ENCODE measurements around the gene DNAJC27.

The DNAJC27 gene

GRCh38 chr2:24925815-24926214, 45.9 kb downstream of the DNAJC27 start:
- no peak for DNase-seq

GRCh38 chr2:24924732-24925131, 47.0 kb downstream of the DNAJC27 start:
- DNase-seq: no peak

GRCh38 chr2:24924266-24924665, 47.5 kb downstream of the DNAJC27 start:
- DNase-seq: no peak

GRCh38 chr2:24923106-24923505, 48.6 kb downstream of the DNAJC27 start:
- no peak for DNase-seq

- no peak for DNase-seq
Observed at GRCh38 chr2:24922556-24922955, 49.2 kb downstream of the DNAJC27 start.

GRCh38 chr2:24920809-24921441, 50.8 kb downstream of the DNAJC27 start:
- peak; percentile 37 to 39 for DNase-seq

GRCh38 chr2:24920098-24920808, 51.5 kb downstream of the DNAJC27 start, which contains the start of gene ADCY3:
Gene ADCY3, minus strand, starts transcription at chr2:24920237. Its CDS starts 1,250 bp downstream, at chr2:24918987.
- peak; percentile 13 to 52 for DNase-seq

- DNase-seq: no peak
Observed at GRCh38 chr2:24919506-24920097, 52.2 kb downstream of the DNAJC27 start.

GRCh38 chr2:24919037-24919505, 52.7 kb downstream of the DNAJC27 start:
- peak in 1 of 2 experiments; percentile 19 for DNase-seq

- no peak for DNase-seq
Observed at GRCh38 chr2:24918326-24919036, 53.3 kb downstream of the DNAJC27 start.

- DNase-seq: no peak
Observed at GRCh38 chr2:24917731-24918325, 53.9 kb downstream of the DNAJC27 start.

- DNase-seq: no peak
Observed at GRCh38 chr2:24917086-24917485, 54.7 kb downstream of the DNAJC27 start.

GRCh38 chr2:24915796-24916195, 56.0 kb downstream of the DNAJC27 start:
- DNase-seq: no peak

- DNase-seq: no peak
Observed at GRCh38 chr2:24915175-24915574, 56.6 kb downstream of the DNAJC27 start.

- DNase-seq: no peak
Observed at GRCh38 chr2:24914713-24915112, 57.0 kb downstream of the DNAJC27 start.

- DNase-seq: no peak
Observed at GRCh38 chr2:24913911-24914310, 57.8 kb downstream of the DNAJC27 start.

GRCh38 chr2:24912986-24913385, 58.8 kb downstream of the DNAJC27 start:
- DNase-seq: peak in 1 of 2 experiments; percentile 19

- no peak for DNase-seq
Observed at GRCh38 chr2:24912523-24912922, 59.2 kb downstream of the DNAJC27 start.

- no peak for DNase-seq
Observed at GRCh38 chr2:24910245-24910644, 61.5 kb downstream of the DNAJC27 start.

GRCh38 chr2:24909555-24910177, 62.1 kb downstream of the DNAJC27 start:
- DNase-seq: no peak

- no peak for DNase-seq
Observed at GRCh38 chr2:24908461-24908901, 63.3 kb downstream of the DNAJC27 start.

GRCh38 chr2:24907116-24907515, 64.6 kb downstream of the DNAJC27 start:
- DNase-seq: no peak

Measured in NCI-H524 (cell line).